HEK293 (cell line): ENCODE measurements around the gene VRTN.
A peak's percentile ranks its signal among the peaks of the same experiment; 100 is the strongest.

Experiments
- CTCF ChIA-PET: fragments of 350-600 bp; formaldehyde crosslinking; extraction: SDS; loops from one replicate; lab custom pipeline; 2021; ENCODE audit warnings: antibody characterized with exemption; lab: Yijun Ruan, JAX
- POLR2A ChIA-PET: fragments of 300-600 bp; formaldehyde crosslinking; extraction: SDS; loops from one replicate; lab custom pipeline; 2020; ENCODE audit warnings: antibody characterized with exemption, inconsistent platforms; lab: Yijun Ruan, JAX
- H3K27ac ChIP-seq: fragments of 200-500 bp; sonication (Bioruptor generic); 2 replicates; pipeline ENCODE4 v1.5.1; 2014; ENCODE audit warnings: low read depth, low read length, control low read depth, inconsistent platforms; ENCODE audit errors: extremely low read depth
- H3K36me3 ChIP-seq, 2 experiments: fragments of 200-500 bp in 1 of 2; sonication (Bioruptor generic) in 1 of 2; 1 replicate in 1 of 2; 2 replicates in 1 of 2; pipeline ENCODE4 v1.5.1; 2014 to 2017; ENCODE audit warnings: inconsistent platforms in 2 of 2, low read length in 2 of 2; ENCODE audit not compliant: control insufficient read depth in 2 of 2, insufficient read depth in 1 of 2
- H3K4me1 ChIP-seq: fragments of 200-500 bp; sonication (Bioruptor generic); 2 replicates; pipeline ENCODE4 v1.5.1; 2014; ENCODE audit warnings: mild to moderate bottlenecking, low read length, inconsistent platforms; ENCODE audit not compliant: control insufficient read depth, insufficient read depth
- H3K4me3 ChIP-seq: 2 replicates; pipeline ENCODE4 v1.5.1; 2011; ENCODE audit warnings: low read depth, mild to moderate bottlenecking, control low read depth, low read length, moderate library complexity
- H3K9me3 ChIP-seq: fragments of 200-500 bp; sonication (Bioruptor generic); 2 replicates; pipeline ENCODE4 v1.5.1; 2014; ENCODE audit warnings: low read depth, low read length, inconsistent platforms; ENCODE audit not compliant: control insufficient read depth, insufficient read depth
- BCL11B ChIP-seq: fragments of 450-650 bp; formaldehyde crosslinking; IDR thresholded peaks from 2 replicates; pipeline ENCODE4 v1.5.1; 2016; ENCODE audit warnings: low read depth, missing biosample characterization, missing genetic modification characterization
- HOXC10 ChIP-seq: sonication (generic); formaldehyde crosslinking; IDR thresholded peaks from 2 replicates; pipeline ENCODE4 v1.8.1; 2023; ENCODE audit warnings: mild to moderate bottlenecking, missing genetic modification reagents
- IKZF3 ChIP-seq: fragments of 450-650 bp; IDR thresholded peaks from 2 replicates; pipeline ENCODE4 v1.5.0; 2018; ENCODE audit warnings: missing biosample characterization, mild to moderate bottlenecking, missing genetic modification characterization, moderate library complexity
- SCRT2 ChIP-seq: fragments of 450-650 bp; formaldehyde crosslinking; IDR thresholded peaks from 2 replicates; pipeline ENCODE4 v1.5.1; 2016; ENCODE audit warnings: missing biosample characterization, missing genetic modification characterization
- TCF7L2 ChIP-seq: IDR thresholded peaks from 2 replicates; pipeline ENCODE4 v1.6.1; 2011; ENCODE audit warnings: low read depth, mild to moderate bottlenecking, inconsistent platforms, low read length, moderate library complexity, borderline replicate concordance
- YY2 ChIP-seq: fragments of 450-650 bp; formaldehyde crosslinking; IDR thresholded peaks from 2 replicates; pipeline ENCODE4 v1.5.1; 2016; ENCODE audit warnings: missing biosample characterization, missing genetic modification characterization
- ZBTB21 ChIP-seq: fragments of 450-650 bp; formaldehyde crosslinking; IDR thresholded peaks from 2 replicates; pipeline ENCODE4 v1.5.1; 2017; ENCODE audit warnings: missing biosample characterization, missing genetic modification characterization
- ZBTB44 ChIP-seq: fragments of 450-650 bp; IDR thresholded peaks from 2 replicates; pipeline ENCODE4 v1.5.1; 2018; ENCODE audit warnings: missing biosample characterization, mild to moderate bottlenecking, missing genetic modification characterization
- ZBTB49 ChIP-seq: fragments of 450-650 bp; formaldehyde crosslinking; IDR thresholded peaks from 2 replicates; pipeline ENCODE4 v1.5.1; 2016; ENCODE audit warnings: missing biosample characterization, missing genetic modification characterization, low read depth
- ZEB2 ChIP-seq: fragments of 450-650 bp; formaldehyde crosslinking; IDR thresholded peaks from 2 replicates; pipeline ENCODE4 v1.5.1; 2016; ENCODE audit warnings: missing biosample characterization, missing genetic modification characterization
- ZNF138 ChIP-seq: fragments of 450-650 bp; formaldehyde crosslinking; IDR thresholded peaks from 2 replicates; pipeline ENCODE4 v1.5.1; 2016; ENCODE audit warnings: missing biosample characterization, missing genetic modification characterization, borderline replicate concordance
- ZNF26 ChIP-seq: fragments of 450-650 bp; formaldehyde crosslinking; IDR thresholded peaks from 2 replicates; pipeline ENCODE4 v1.5.1; 2016; ENCODE audit warnings: missing biosample characterization, missing genetic modification characterization
- ZNF473 ChIP-seq: fragments of 450-650 bp; formaldehyde crosslinking; IDR thresholded peaks from 2 replicates; pipeline ENCODE4 v1.5.1; 2017; ENCODE audit warnings: missing biosample characterization, missing genetic modification characterization
- ZNF510 ChIP-seq: fragments of 450-650 bp; formaldehyde crosslinking; IDR thresholded peaks from 2 replicates; pipeline ENCODE4 v1.5.1; 2018; ENCODE audit warnings: mild to moderate bottlenecking, missing genetic modification characterization, missing biosample characterization; ENCODE audit not compliant: insufficient replicate concordance
- ZNF521 ChIP-seq: fragments of 450-650 bp; formaldehyde crosslinking; IDR thresholded peaks from 2 replicates; pipeline ENCODE4 v1.5.1; 2017; ENCODE audit warnings: missing biosample characterization, mild to moderate bottlenecking, missing genetic modification characterization
- ZNF530 ChIP-seq: fragments of 450-650 bp; formaldehyde crosslinking; IDR thresholded peaks from 2 replicates; pipeline ENCODE4 v1.5.1; 2016; ENCODE audit warnings: low read depth, missing biosample characterization, missing genetic modification characterization
- ZNF639 ChIP-seq: fragments of 450-650 bp; formaldehyde crosslinking; IDR thresholded peaks from 2 replicates; pipeline ENCODE4 v1.5.1; 2016; ENCODE audit warnings: missing biosample characterization, missing genetic modification characterization
- ZNF654 ChIP-seq: fragments of 450-650 bp; formaldehyde crosslinking; IDR thresholded peaks from 2 replicates; pipeline ENCODE4 v1.5.1; 2016; ENCODE audit warnings: low read depth, missing biosample characterization, missing genetic modification characterization
- ZNF658 ChIP-seq: fragments of 450-650 bp; formaldehyde crosslinking; IDR thresholded peaks from 2 replicates; pipeline ENCODE4; 2016; ENCODE audit warnings: missing biosample characterization, missing genetic modification characterization
- ZNF701 ChIP-seq: fragments of 450-650 bp; formaldehyde crosslinking; IDR thresholded peaks from 2 replicates; pipeline ENCODE4 v1.5.1; 2016; ENCODE audit warnings: missing biosample characterization, missing genetic modification characterization
- ZNF747 ChIP-seq: fragments of 450-650 bp; formaldehyde crosslinking; IDR thresholded peaks from 2 replicates; pipeline ENCODE4 v1.5.1; 2016; ENCODE audit warnings: missing biosample characterization, missing genetic modification characterization
- ZSCAN16 ChIP-seq: fragments of 450-650 bp; formaldehyde crosslinking; IDR thresholded peaks from 2 replicates; pipeline ENCODE4 v1.5.1; 2016; ENCODE audit warnings: missing biosample characterization, missing genetic modification characterization
- ZSCAN5A ChIP-seq: fragments of 450-650 bp; formaldehyde crosslinking; IDR thresholded peaks from 2 replicates; pipeline ENCODE4 v1.5.1; 2016; ENCODE audit warnings: missing biosample characterization, missing genetic modification characterization

The VRTN gene

GRCh38 chr14:74404435-74404834, 56.2 kb downstream of the VRTN start (continued):
- no peak for TF ChIP-seq ZBTB49
- no peak for TF ChIP-seq IKZF3 (tag by site-specific recombination)
- TF ChIP-seq ZNF473 (tag by site-specific recombination) = no peak

- TF ChIP-seq ZBTB44 (tag by site-specific recombination) (no peak), ZSCAN5A (tag by site-specific recombination) (no peak), ZEB2 (tag by site-specific recombination) (no peak), SCRT2 (tag by site-specific recombination) (peak; percentile 57), ZNF639 (no peak)
- no peak overlapping the region for H3K27ac ChIP-seq
- ChIA-PET POLR2A (interaction anchor here (0.8 kb wide), 1 partner anchor 8 kb away, joined by 3 read pairs; no protein-coding TSS in a partner anchor), CTCF (no interaction called here)
- no peaks in the 10 kb centered on the region for H3K4me1 ChIP-seq
- H3K4me3 ChIP-seq = no peak overlapping the region
- no peaks in the 10 kb centered on the region for H3K36me3 ChIP-seq
- no peaks in the 10 kb centered on the region for H3K9me3 ChIP-seq
Observed at GRCh38 chr14:74405663-74406062, 57.4 kb downstream of the VRTN start.

- ChIA-PET CTCF (no interaction called here), POLR2A (no interaction called here)
- no peak overlapping the region for H3K27ac ChIP-seq
- TF ChIP-seq ZSCAN16 (tag by site-specific recombination) (no peak), ZNF26 (tag by site-specific recombination) (no peak), HOXC10 (CRISPR knock-in tag) (no peak), ZNF747 (tag by site-specific recombination) (no peak), ZNF658 (tag by site-specific recombination) (no peak), ZBTB21 (tag by site-specific recombination) (no peak), ZNF138 (no peak), TCF7L2 (no peak), ZNF654 (tag by site-specific recombination) (no peak), ZNF521 (tag by site-specific recombination) (no peak), ZNF701 (tag by site-specific recombination) (no peak), BCL11B (tag by site-specific recombination) (no peak), YY2 (no peak), ZNF510 (tag by site-specific recombination) (no peak), ZNF530 (tag by site-specific recombination) (no peak)
Observed at GRCh38 chr14:74407021-74407800, 58.9 kb downstream of the VRTN start.

More at GRCh38 chr14:74407021-74407800, 58.9 kb downstream of the VRTN start:
- Histone ChIP-seq H3K4me3 (no peak overlapping the region), H3K9me3 (no peaks in the 10 kb centered on the region), H3K4me1 (no peaks in the 10 kb centered on the region), H3K36me3 (no peaks in the 10 kb centered on the region)
